IPS-18c (cell line): Measurements from ENCODE around the gene EDIL3.
"Not testable (repeated sequence)": the region's sequence is repeated elsewhere in the genome, so short reads cannot be mapped to it uniquely, and the experiment has no call there.

Source experiments
- H3K4me3 ChIP-seq: 2 replicates; pipeline ENCODE4 v1.7.0; 2013; ENCODE audit warnings: low read depth, mild to moderate bottlenecking, low read length, moderate library complexity; ENCODE audit not compliant: insufficient read depth
- H3K9me3 ChIP-seq: one replicate; pipeline ENCODE4 v1.6.1; 2013; ENCODE audit warnings: mild to moderate bottlenecking, low read length, moderate library complexity; ENCODE audit not compliant: control insufficient read depth, insufficient read depth

The EDIL3 gene

DNA sequence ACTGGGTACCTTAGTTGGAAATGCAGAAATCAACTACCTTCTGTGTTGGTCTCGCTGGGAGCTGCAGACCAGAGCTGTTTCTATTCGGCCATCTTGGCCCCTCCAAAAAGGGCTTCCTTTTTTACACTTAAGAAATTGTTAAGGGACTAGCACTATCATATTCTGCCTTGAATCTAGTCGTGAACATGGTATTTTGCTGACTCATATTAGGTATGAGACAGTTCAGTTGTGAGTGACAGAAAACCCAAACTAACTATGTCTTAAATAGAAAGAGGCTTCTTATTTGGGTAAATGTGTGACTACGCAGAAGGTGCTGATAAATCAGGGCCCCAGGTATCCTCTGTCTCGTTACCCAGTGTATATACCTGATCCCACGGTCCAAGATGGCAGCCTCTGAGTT lies 298.2 kb downstream of the EDIL3 start:
- Histone ChIP-seq H3K4me3 (no peak overlapping the region), H3K9me3 (no peaks in the 10 kb centered on the region)

DNA sequence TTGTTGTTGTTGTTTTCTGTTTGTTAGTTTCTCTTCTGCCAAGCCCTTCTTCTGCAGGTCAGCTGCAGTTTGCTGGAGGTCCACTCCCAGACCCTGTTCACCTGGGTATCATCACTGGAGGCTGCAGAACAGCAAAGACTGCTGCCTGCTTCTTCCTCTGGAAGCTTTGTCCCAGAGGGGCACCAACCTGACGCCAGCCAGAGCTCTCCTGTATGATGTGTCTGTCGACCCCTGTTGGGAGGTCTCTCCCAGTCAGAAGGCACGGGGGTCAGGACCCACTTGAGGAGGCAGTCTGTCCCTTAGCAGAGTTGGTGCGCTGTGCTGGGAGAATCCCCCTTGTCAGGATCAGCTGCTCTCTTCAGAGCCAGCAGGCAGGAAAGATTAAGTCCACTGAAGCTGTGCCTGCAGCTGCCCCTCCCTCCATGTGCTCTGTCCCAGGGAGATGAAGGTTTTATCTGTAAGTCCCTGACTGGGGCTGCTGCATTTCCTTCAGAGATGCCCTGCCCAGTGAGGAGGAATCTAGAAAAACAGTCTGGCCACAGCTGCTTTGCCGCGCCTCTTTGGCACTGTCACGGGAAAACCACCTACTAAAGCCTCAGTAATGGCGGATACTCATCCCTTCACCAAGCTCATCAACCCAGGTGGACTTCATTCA lies 299.2 kb downstream of the EDIL3 start:
- no peaks in the 10 kb centered on the region for H3K9me3 ChIP-seq

GRCh38 chr5:84080908-84081307 lies 303.8 kb downstream of the EDIL3 start:
- H3K9me3 ChIP-seq: no peaks in the 10 kb centered on the region
- no peak overlapping the region for H3K4me3 ChIP-seq

More for the DNA sequence above, 299.2 kb downstream of the EDIL3 start:
- no peak overlapping the region for H3K4me3 ChIP-seq

GRCh38 chr5:84072339-84072738 lies 312.3 kb downstream of the EDIL3 start:
- peaks cover 2% of the 10 kb centered on the region for H3K9me3 ChIP-seq
- no peak overlapping the region for H3K4me3 ChIP-seq

DNA sequence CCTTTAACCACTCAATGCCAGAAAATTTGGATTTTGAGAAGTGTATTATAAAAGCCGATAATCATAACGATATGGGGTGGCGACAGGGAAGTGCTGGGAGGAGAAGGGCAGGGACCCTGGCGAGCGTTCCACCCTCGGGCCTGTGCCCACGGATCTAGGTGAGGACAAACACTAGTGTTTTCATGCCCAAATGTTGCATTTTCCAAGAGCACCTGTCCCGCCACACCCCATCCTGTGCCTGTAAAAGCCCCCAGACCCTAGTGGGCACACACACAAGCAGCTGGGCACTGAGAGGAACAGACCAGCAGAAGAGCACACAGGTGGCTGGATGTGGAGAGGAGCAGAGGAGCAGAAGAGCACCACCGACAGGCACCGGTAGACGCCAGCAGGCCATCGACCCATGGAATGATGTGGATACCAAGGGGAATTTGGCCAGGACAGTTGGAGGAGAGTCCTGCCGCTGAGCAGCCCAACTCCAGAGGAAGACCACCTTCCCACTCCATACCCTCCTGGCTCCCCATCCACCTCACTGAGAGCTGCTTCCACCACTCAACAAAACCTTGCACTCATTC lies 315.0 kb downstream of the EDIL3 start:
- H3K9me3 ChIP-seq: peaks cover 2% of the 10 kb centered on the region
- H3K4me3 ChIP-seq: no peak overlapping the region

DNA sequence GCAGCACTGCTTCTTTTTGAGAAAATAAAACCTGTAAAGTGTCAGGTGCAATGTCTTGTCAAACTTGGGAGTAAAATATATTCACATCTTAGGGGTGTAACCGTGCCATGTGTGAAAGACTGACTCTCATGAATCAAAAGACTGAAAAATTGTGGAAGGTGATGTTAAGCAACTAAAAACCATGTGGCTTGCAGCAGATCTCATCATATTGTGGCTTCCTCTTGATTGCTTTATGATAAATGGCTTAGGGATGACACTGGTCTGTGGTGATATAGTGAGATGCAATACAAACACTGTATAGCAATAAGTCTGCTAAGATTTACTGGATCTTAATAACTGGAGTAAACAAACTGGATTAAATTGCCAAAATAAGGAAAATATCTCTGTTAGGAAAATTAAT lies 321.6 kb downstream of the EDIL3 start:
- no peak overlapping the region for H3K4me3 ChIP-seq
- no peaks in the 10 kb centered on the region for H3K9me3 ChIP-seq

DNA sequence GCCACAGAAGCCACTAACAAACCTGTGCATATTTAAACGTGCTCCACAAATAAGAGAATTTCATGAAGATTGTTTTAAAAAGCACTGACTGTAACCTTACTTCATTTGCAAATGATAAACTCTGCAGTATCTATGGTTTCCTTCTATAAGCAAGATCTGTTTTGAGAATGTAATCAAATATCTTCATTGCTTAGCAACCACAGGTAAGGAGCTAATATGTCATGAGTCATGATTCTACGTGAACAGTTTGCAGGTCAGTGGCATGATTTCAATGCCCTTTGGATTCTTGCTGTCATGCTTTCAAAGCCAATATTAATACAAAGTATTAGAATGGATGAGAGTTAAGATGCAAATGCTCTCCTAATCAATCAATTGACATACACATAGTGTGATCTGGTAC lies 325.0 kb downstream of the EDIL3 start:
- Histone ChIP-seq H3K4me3 (no peak overlapping the region), H3K9me3 (no peaks in the 10 kb centered on the region)

DNA sequence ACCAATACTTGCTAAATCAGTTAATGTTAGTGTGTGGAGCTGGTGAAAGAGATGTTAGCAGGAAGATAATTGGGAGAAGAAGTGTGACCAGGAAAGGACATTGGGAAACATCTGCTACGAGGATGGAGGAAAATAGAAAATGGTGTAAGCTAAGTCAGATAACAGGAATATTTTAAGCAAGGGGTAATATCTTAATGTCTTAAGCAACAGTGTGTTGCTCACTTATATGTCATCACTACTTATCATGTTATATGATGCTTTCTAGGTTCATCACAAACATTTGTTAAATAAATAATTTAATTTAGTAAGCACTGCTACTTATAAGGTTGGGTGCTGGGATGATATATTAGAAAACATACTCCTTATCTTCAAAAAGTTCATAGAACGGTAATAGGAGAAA lies 326.1 kb downstream of the EDIL3 start:
- H3K9me3 ChIP-seq: no peaks in the 10 kb centered on the region
- H3K4me3 ChIP-seq: no peak overlapping the region

DNA sequence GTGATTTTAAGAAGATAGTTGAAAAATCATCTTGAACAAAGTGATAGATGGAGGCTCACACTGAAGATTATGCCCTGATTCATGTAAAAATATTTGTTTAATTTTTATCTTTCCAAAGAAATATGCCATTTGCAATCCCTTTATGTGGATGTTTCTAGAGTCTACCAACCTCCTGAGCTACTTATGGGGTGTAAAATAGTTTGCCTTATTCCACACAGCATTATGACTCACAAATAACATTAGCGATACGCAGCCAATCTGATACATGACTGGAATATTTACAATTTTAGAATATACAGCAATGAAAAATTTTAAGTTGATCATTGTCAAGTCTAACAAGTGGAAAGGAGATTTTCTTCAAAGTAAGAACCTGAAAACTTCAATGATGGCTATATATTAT lies 327.5 kb downstream of the EDIL3 start:
- H3K9me3 ChIP-seq: no peaks in the 10 kb centered on the region
- no peak overlapping the region for H3K4me3 ChIP-seq

- Histone ChIP-seq H3K9me3 (no peaks in the 10 kb centered on the region), H3K4me3 (no peak overlapping the region)
These were observed 338.7 kb downstream of the EDIL3 start for GRCh38 chr5:84045964-84046363.

- Histone ChIP-seq H3K4me3 (no peak overlapping the region), H3K9me3 (no peaks in the 10 kb centered on the region)
These were observed 347.8 kb downstream of the EDIL3 start for GRCh38 chr5:84036842-84037241.

DNA sequence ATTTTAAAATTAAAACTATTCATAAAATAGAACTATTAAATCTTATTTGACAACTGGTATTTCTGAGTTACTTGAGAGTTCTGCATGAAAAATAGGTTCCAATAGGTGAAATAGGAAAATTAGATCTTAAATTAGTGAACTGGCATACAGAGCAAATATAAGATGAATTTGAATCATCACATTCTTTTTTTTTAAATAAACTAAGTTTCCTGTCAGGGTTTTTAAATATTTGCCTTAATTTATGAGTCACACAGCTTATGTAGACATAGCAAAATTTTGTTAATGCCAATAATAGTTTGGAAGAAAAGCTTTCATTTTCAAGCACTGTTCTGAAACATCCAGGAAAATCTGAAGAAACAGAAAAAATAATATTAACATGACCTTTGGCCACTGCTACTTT lies 352.4 kb downstream of the EDIL3 start:
- no peak overlapping the region for H3K4me3 ChIP-seq
- no peaks in the 10 kb centered on the region for H3K9me3 ChIP-seq

- Histone ChIP-seq H3K4me3 (no peak overlapping the region), H3K9me3 (no peaks in the 10 kb centered on the region)
These were observed 356.6 kb downstream of the EDIL3 start for GRCh38 chr5:84028093-84028492.

GRCh38 chr5:84018521-84018920 lies 366.2 kb downstream of the EDIL3 start:
- H3K4me3 ChIP-seq, H3K9me3 ChIP-seq: not testable (repeated sequence)

- no peaks in the 10 kb centered on the region for H3K9me3 ChIP-seq
These were observed 367.0 kb downstream of the EDIL3 start for GRCh38 chr5:84017523-84018172.

GRCh38 chr5:84016085-84016484 lies 368.6 kb downstream of the EDIL3 start:
- H3K9me3 ChIP-seq: no peaks in the 10 kb centered on the region
- no peak overlapping the region for H3K4me3 ChIP-seq

More at GRCh38 chr5:84017523-84018172, 367.0 kb downstream of the EDIL3 start:
- H3K4me3 ChIP-seq: no peak overlapping the region

DNA sequence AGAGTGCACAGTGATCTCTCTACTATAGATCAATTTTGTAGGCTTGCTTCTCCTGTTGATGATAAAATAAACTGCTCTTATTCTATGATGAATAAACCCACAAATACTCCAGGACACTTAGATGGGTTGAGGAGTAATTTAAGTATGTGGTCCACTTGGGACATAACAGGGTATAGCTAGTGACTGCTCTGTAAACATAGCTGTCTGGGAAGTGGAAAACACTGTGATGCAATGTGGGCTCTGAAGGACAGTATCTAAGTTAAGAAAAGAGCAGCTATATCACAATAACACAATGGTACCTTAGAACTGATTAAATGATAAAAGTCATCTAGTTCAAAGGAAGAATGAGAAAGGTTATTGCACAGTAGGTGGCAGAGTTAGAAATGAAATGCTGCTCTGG lies 369.7 kb downstream of the EDIL3 start:
- Histone ChIP-seq H3K9me3 (no peaks in the 10 kb centered on the region), H3K4me3 (no peak overlapping the region)

- Histone ChIP-seq H3K9me3 (no peaks in the 10 kb centered on the region), H3K4me3 (no peak overlapping the region)
These were observed 390.9 kb downstream of the EDIL3 start for GRCh38 chr5:83993803-83994202.
